ENCODE data around the gene HECW1. TPM values are rescaled to one million over a fixed set of nuclear protein-coding genes. Genes with fewer than 3 reads are reported as not detected.

The HECW1 gene
- total and polyA plus RNA-seq, 2 of the 13 experiments (the other 11 are each of a cell fraction or from before 2014, with no cell fraction given): not detected

DNA sequence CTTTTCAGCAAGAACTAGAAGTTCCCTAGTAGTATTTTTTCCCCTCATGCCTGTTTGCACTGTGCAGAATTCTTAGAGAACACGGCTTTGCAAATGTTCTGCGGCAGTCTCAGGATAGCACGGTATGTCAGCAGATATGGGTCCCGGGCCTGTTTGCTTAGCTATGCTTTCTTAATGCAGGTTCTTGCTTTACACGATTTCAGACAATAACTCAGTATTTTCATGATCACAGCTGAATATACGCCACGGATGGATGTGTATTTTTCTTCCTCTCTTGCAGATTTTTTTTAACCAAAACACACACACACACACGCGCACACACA, 137.3 kb downstream of the HECW1 start (continued):
- TF ChIP-seq, protein P1, sequence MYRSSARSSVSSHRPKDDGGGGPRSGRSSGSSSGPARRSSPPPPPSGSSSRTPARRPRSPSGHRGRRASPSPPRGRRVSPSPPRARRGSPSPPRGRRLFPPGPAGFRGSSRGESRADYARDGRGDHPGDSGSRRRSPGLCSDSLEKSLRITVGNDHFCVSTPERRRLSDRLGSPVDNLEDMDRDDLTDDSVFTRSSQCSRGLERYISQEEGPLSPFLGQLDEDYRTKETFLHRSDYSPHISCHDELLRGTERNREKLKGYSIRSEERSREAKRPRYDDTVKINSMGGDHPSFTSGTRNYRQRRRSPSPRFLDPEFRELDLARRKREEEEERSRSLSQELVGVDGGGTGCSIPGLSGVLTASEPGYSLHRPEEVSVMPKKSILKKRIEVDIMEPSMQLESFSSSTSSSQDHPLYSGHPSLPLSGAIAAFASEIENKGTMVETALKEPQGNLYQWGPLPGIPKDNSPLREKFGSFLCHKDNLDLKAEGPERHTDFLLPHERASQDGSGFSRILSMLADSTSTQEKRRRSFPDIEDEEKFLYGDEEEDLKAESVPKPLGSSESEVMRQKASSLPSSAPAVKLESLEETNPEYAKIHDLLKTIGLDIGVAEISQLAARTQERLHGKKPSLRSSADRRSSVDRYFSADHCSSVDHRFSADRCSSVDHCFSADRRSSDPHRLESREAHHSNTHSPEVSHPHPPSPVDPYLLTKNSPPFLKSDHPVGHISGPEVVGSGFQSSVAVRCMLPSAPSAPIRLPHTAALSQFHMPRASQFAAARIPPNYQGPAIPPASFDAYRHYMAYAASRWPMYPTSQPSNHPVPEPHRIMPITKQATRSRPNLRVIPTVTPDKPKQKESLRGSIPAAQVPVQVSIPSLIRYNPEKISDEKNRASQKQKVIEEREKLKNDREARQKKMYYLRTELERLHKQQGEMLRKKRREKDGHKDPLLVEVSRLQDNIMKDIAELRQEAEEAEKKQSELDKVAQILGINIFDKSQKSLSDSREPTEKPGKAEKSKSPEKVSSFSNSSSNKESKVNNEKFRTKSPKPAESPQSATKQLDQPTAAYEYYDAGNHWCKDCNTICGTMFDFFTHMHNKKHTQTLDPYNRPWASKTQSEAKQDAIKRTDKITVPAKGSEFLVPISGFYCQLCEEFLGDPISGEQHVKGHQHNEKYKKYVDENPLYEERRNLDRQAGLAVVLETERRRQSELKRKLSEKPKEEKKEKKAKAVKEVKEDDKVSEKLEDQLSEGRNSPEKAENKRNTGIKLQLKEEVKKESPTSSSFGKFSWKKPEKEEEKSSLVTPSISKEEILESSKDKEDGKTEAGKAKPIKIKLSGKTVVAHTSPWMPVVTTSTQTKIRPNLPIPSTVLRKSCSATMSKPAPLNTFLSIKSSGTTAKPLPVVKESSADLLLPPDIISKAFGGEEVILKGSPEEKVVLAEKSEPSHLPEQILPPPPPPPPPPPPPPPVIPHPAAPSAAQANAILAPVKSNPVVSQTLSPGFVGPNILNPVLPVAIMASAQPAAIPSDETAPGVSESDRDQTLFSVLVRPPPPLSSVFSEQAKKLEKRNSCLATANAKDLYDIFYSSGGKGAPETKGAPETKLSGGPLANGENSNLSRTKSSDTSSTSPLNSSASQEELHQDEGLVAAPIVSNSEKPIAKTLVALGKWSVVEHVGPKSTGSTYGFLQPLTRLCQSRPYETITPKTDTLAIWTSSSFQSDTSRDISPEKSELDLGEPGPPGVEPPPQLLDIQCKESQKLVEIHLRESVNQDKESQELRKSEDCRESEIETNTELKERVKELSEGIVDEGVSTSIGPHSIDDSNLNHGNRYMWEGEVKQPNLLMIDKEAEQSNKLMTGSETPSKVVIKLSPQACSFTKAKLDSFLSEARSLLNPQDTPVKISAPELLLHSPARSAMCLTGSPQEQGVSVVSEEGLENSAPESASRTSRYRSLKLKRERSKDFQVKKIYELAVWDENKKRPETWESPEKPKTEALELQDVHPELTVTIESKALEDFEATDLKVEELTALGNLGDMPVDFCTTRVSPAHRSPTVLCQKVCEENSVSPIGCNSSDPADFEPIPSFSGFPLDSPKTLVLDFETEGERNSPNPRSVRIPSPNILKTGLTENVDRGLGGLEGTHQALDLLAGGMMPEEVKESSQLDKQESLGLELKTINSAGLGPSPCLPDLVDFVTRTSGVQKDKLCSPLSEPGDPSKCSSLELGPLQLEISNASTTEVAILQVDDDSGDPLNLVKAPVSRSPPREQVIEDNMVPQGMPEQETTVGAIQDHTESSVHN (CRISPR knock-in tag; IDR thresholded peaks at IDR 0.05): no peak

DNA sequence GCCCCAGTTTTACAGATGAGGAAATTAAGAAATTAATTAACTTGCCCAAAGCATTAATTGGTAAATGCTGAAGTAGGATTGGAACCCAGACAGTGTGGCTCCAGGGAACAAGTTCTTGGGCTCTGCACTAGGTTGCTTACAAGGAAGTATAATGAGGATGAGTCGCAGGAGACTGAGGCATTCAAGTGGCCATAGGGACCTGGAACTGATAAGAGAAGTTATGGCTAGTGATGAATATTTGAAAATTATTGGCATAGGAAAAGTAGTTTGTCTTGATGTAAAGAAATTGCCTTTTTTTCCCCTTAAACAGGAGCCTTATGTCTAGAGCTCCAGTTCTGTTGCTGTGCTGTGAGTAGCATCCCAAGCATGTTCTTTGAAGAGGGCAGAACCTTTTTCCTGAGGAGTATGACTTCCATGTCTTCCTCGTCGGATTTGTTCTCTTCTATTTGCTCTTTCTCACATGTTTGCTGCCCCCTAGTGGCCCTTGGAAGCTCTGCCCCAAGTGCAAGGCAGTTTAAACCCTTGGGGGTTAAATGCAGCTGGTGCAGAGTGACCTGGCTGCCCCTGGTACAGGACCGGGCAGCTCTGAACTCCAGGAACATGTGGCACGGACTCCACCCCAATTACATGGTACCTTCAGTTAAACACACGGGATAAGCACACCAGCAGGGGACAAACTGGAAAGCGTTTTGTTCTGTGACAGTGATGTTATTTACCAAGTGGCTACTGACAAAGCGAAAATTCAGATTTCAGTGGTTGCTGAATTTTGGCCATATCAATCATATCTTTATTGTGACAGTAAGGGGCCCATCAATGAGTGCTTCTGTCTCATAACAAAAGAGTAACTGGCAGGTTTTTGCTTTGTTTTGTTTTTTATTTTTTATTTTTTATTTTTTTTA, 148.8 kb downstream of the HECW1 start:
- no peak overlapping the region for H3K4me3 ChIP-seq (replicated peaks in 1 of 3; ENCODE audit: insufficient read depth in 1 of 3, low read depth in 2 of 3, low read length in 3 of 3)
- no TSS peak for BruUV-seq (replicated peaks)
- intact Hi-C loops (cut with micrococcal nuclease; ENCODE audit: unreplicated experiment): loop anchor here (1.0 kb wide), 1 partner anchor 320 kb away; no protein-coding TSS in a partner anchor
- H2AFZ ChIP-seq (ENCODE audit: low read length): no peak overlapping the region
- ChIA-PET POLR2A (no interaction called here), CTCF (ENCODE audit: low intra/inter-chr PET ratio, low total read pairs) (interaction anchor here (1.9 kb wide), 1 partner anchor 320 kb away, joined by 13 read pairs; no protein-coding TSS in a partner anchor)
- no peaks in the 10 kb centered on the region for H3K36me3 ChIP-seq (replicated peaks in 1 of 2; ENCODE audit: control insufficient read depth in 1 of 2, insufficient read depth in 2 of 2, low read length in 2 of 2)
- no peak overlapping the region for H3K9ac ChIP-seq (ENCODE audit: insufficient read depth, low read depth, low read length)
- DNase-seq (ENCODE audit: low spot score): peak; percentile 72
- H3K79me2 ChIP-seq (ENCODE audit: insufficient read depth, low read length): no peaks in the 10 kb centered on the region
- peak; percentile 94 for ATAC-seq
- H3K27ac ChIP-seq (ENCODE audit: extremely low read length, insufficient read depth, low read length): no peak overlapping the region
- H4K20me1 ChIP-seq (ENCODE audit: insufficient read depth, low read length): no peaks in the 10 kb centered on the region
- H3K4me1 ChIP-seq (ENCODE audit: insufficient read depth, low read length): no peaks in the 10 kb centered on the region
- no peak overlapping the region for H3K4me2 ChIP-seq (ENCODE audit: low read depth, low read length)
- in situ Hi-C loops (cut with HindIII; ENCODE audit: extremely low pct_ligation_motif_present, low pct_unique_long_range_greater_than_20kb): loop anchor here (10.0 kb wide), 1 partner anchor 316 kb away; no protein-coding TSS in a partner anchor
- FAIRE-seq: peak; percentile 76
- no peaks in the 10 kb centered on the region for H3K9me3 ChIP-seq (ENCODE audit: low read length)
- H3K27me3 ChIP-seq (ENCODE audit: control insufficient read depth in 1 of 2, insufficient read depth in 2 of 2, low read length in 2 of 2): peaks cover 0 to 1% of the 10 kb centered on the region in 2 experiments; a peak in 1 of 5 replicates
- WGBS (ENCODE audit: low lambda C conversion rate): 11% methylated on average over 8 of the region's 8 CpGs
- TF ChIP-seq ZBTB40 (IDR thresholded peaks at IDR 0.05): no peak
- TF ChIP-seq ZBTB40 (CRISPR knock-in tag; IDR thresholded peaks at IDR 0.05): no peak

Data from HepG2 (cell line).